CD14-positive monocyte (primary cell): ENCODE measurements around the gene SYS1. TPM values are rescaled to one million over a fixed set of nuclear protein-coding genes. Genes with fewer than 3 reads are reported as not detected.

Experiments
- DNase-seq, 3 donors: peaks; one replicate each; pipeline ENCODE4 v3.0.0-alpha.2; 2011 to 2022
- H2AFZ ChIP-seq: 2 replicates; pipeline ENCODE4 v1.6.0; 2012; ENCODE audit warnings: mild to moderate bottlenecking, low read depth, low read length, inconsistent platforms; ENCODE audit not compliant: insufficient read depth, poor library complexity, severe bottlenecking
- H3K27ac ChIP-seq, 2 donors: 1 replicate in 1 of 2; 2 replicates in 1 of 2; pipeline ENCODE4 v1.5.1; 2012 to 2013; ENCODE audit warnings: low read length in 2 of 2, control low read depth in 1 of 2, inconsistent platforms in 1 of 2, low read depth in 1 of 2, mild to moderate bottlenecking in 1 of 2
- H3K27me3 ChIP-seq, 2 donors: one replicate each; pipeline versions ENCODE4 v1.6.0 to v1.6.1; 2011 to 2013; ENCODE audit warnings: low read length in 2 of 2; ENCODE audit not compliant: control insufficient read depth in 2 of 2, insufficient read depth in 2 of 2
- H3K36me3 ChIP-seq, 2 donors: replicated peaks in 1 of 2; 1 replicate in 1 of 2; 2 replicates in 1 of 2; pipeline versions ENCODE4 v1.5.1 to v1.6.1; 2012 to 2013; ENCODE audit warnings: low read length in 2 of 2, control low read depth in 1 of 2, inconsistent platforms in 1 of 2, mild to moderate bottlenecking in 1 of 2; ENCODE audit not compliant: insufficient read depth in 2 of 2, control insufficient read depth in 1 of 2
- H3K4me1 ChIP-seq, 2 donors: 1 replicate in 1 of 2; 2 replicates in 1 of 2; pipeline versions ENCODE4 v1.5.1 to v1.6.1; 2012 to 2013; ENCODE audit warnings: low read length in 2 of 2, control low read depth in 1 of 2, inconsistent platforms in 1 of 2, mild to moderate bottlenecking in 1 of 2, moderate library complexity in 1 of 2; ENCODE audit not compliant: insufficient read depth in 2 of 2, control insufficient read depth in 1 of 2
- H3K4me2 ChIP-seq: replicated peaks from 2 replicates; pipeline ENCODE3; 2012; ENCODE audit warnings: low read length, moderate library complexity, mild to moderate bottlenecking; ENCODE audit not compliant: poor library complexity, severe bottlenecking; ENCODE audit errors: extremely low read depth
- H3K4me3 ChIP-seq, 3 experiments: fragments of 200-600 bp in 1 of 3; sonication (generic) in 1 of 3; replicated peaks in 1 of 3; 1 replicate in 2 of 3; 2 replicates in 1 of 3; pipeline ENCODE4 v1.5.1; 2011 to 2013; ENCODE audit warnings: low read length in 3 of 3, mild to moderate bottlenecking in 3 of 3, control low read depth in 2 of 3, low read depth in 2 of 3, inconsistent platforms in 1 of 3, moderate library complexity in 1 of 3
- H3K79me2 ChIP-seq: 2 replicates; pipeline ENCODE4 v1.6.0; 2012; ENCODE audit warnings: mild to moderate bottlenecking, control low read depth, inconsistent platforms, low read length, moderate library complexity; ENCODE audit not compliant: insufficient read depth
- H3K9ac ChIP-seq: 2 replicates; pipeline ENCODE4 v1.6.0; 2017; ENCODE audit warnings: low read length, mild to moderate bottlenecking; ENCODE audit not compliant: insufficient read depth, poor library complexity, severe bottlenecking
- H3K9me3 ChIP-seq, 2 donors: replicated peaks in 1 of 2; 1 replicate in 1 of 2; 2 replicates in 1 of 2; pipeline versions ENCODE4 v1.5.1 to v1.6.1; 2012 to 2013; ENCODE audit warnings: low read length in 2 of 2, control low read depth in 1 of 2; ENCODE audit not compliant: control insufficient read depth in 1 of 2, insufficient read depth in 1 of 2
- H4K20me1 ChIP-seq: 2 replicates; pipeline ENCODE4 v1.6.0; 2012; ENCODE audit warnings: mild to moderate bottlenecking, low read length, control low read depth, moderate library complexity; ENCODE audit not compliant: insufficient read depth
- H3K27ac Mint-ChIP-seq, 7 donors: one replicate each; pipeline ENCODE4 v1.8.0; 2020; ENCODE audit warnings: mild to moderate bottlenecking in 7 of 7, mixed read lengths in 7 of 7, moderate library complexity in 6 of 7, inconsistent platforms in 2 of 7
- H3K27me3 Mint-ChIP-seq, 3 donors: one replicate each; pipeline ENCODE4 v1.8.0; 2021 to 2022; ENCODE audit warnings: low read depth in 3 of 3, mild to moderate bottlenecking in 3 of 3, mixed read lengths in 3 of 3, moderate library complexity in 3 of 3, inconsistent platforms in 1 of 3
- H3K36me3 Mint-ChIP-seq, 2 donors: one replicate each; pipeline ENCODE4 v1.8.0; 2020; ENCODE audit warnings: mixed read lengths in 2 of 2, inconsistent platforms in 1 of 2, mild to moderate bottlenecking in 1 of 2
- H3K4me1 Mint-ChIP-seq: one replicate; pipeline ENCODE4 v1.8.0; 2020; ENCODE audit warnings: mild to moderate bottlenecking, mixed read lengths
- H3K4me3 Mint-ChIP-seq, 2 donors: one replicate each; pipeline ENCODE4 v1.8.0; 2020; ENCODE audit warnings: mild to moderate bottlenecking in 2 of 2, mixed read lengths in 2 of 2, moderate library complexity in 1 of 2
- H3K9me3 Mint-ChIP-seq, 7 donors: one replicate each; pipeline ENCODE4 v1.8.0; 2020 to 2022; ENCODE audit warnings: mixed read lengths in 7 of 7, mild to moderate bottlenecking in 6 of 7, moderate library complexity in 6 of 7, inconsistent platforms in 2 of 7
- WGBS: methylation state at CpG from one replicate; pipeline ENCODE4 v1.1.5; 2013; ENCODE audit warnings: missing lambda C conversion rate; ENCODE audit not compliant: insufficient coverage; 5-methylcytosine and 5-hydroxymethylcytosine counted together
- intact Hi-C, 2 donors: fragments of 100-400 bp; cut with micrococcal nuclease; formaldehyde crosslinking; loops; one replicate each; pipeline versions ENCODE4 v1.15.0 to v1.15.1; 2023
- polyA plus RNA-seq, 3 donors: library from polyadenylated mRNA; depleted of rRNA in 1 of 3; unstranded in 2 of 3; stranded (reverse) in 1 of 3; fragments of 300-500 nt in 2 of 3; fragments of >200 nt in 1 of 3; fragmentation: Illumina TruSeq in 2 of 3; gene quantifications; 1 replicate in 2 of 3; 2 replicates in 1 of 3; pipeline ENCODE4 v1.2.3, GENCODE V29; 2012 to 2021
- TF ChIP-seq, protein P1 (sequence below): fragments of 200-600 bp; IDR thresholded peaks from one replicate; pipeline ENCODE4 v1.8.0; 2022; ENCODE audit warnings: antibody characterized with exemption, mild to moderate bottlenecking

Gene SYS1
- polyA plus RNA-seq, 3 donors: 16.8 to 23.1 (median 22.1) TPM

DNA sequence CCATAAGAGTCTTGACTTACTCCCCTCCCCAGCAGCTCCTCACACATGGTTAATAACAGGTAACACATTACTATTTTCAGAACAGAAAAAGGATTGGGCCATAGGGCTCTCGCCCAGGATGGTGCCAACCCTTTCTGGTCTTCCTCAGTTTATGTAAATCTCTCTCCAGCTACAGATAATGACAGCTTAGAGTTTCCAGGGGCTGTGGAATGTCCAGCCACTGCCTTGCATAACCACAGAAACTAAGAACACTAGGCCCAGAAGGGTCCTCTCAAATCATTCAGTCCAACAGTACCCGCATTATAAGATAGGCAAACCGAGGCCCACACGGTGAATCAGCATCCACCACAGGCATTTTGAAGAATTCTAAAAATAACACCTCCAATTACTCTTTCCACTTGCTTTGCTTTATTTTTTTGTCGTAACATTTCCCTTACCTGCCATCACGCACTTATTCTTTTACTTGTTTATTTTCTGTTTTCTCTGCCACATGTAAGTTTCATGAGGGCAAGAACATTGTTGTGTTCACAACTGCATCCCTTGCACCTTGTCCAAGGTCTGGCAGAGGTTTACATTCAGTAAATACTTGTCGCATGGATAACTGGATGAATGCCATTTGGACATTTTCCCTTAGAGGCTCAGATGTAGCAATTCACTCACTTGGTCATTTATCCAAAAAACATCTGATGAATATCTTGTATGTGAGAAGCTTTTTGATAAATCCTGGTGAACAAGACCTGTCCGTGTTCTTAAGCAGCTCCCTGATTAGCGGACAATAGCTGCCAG is 8.3 kb upstream of the SYS1 start:
- Histone ChIP-seq H3K79me2 (no peaks in the 10 kb centered on the region), H3K4me2 (no peak overlapping the region), H2AFZ (no peak overlapping the region), H3K27ac (no peak overlapping the region), H3K36me3 (no peaks in the 10 kb centered on the region), H3K4me3 (no peak overlapping the region), H3K4me1 (peaks cover 16 to 22% of the 10 kb centered on the region in 2 donors), H3K27me3 (no peaks in the 10 kb centered on the region), H4K20me1 (no peaks in the 10 kb centered on the region), H3K9ac (no peak overlapping the region), H3K9me3 (no peaks in the 10 kb centered on the region)
- no peak overlapping the region for H3K4me3 Mint-ChIP-seq
- no peak overlapping the region for H3K27ac Mint-ChIP-seq
- no peak for DNase-seq
- H3K27me3 Mint-ChIP-seq: peaks cover 2% of the 10 kb centered on the region in 3 donors
- intact Hi-C loops: no loop called here
- H3K36me3 Mint-ChIP-seq: no peaks in the 10 kb centered on the region
- TF ChIP-seq, protein P1, sequence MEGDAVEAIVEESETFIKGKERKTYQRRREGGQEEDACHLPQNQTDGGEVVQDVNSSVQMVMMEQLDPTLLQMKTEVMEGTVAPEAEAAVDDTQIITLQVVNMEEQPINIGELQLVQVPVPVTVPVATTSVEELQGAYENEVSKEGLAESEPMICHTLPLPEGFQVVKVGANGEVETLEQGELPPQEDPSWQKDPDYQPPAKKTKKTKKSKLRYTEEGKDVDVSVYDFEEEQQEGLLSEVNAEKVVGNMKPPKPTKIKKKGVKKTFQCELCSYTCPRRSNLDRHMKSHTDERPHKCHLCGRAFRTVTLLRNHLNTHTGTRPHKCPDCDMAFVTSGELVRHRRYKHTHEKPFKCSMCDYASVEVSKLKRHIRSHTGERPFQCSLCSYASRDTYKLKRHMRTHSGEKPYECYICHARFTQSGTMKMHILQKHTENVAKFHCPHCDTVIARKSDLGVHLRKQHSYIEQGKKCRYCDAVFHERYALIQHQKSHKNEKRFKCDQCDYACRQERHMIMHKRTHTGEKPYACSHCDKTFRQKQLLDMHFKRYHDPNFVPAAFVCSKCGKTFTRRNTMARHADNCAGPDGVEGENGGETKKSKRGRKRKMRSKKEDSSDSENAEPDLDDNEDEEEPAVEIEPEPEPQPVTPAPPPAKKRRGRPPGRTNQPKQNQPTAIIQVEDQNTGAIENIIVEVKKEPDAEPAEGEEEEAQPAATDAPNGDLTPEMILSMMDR: no peak
- WGBS: 100% methylated on average over 6 of the region's 9 CpGs
- H3K4me1 Mint-ChIP-seq: peaks cover 25% of the 10 kb centered on the region
- H3K9me3 Mint-ChIP-seq: no peaks in the 10 kb centered on the region

DNA sequence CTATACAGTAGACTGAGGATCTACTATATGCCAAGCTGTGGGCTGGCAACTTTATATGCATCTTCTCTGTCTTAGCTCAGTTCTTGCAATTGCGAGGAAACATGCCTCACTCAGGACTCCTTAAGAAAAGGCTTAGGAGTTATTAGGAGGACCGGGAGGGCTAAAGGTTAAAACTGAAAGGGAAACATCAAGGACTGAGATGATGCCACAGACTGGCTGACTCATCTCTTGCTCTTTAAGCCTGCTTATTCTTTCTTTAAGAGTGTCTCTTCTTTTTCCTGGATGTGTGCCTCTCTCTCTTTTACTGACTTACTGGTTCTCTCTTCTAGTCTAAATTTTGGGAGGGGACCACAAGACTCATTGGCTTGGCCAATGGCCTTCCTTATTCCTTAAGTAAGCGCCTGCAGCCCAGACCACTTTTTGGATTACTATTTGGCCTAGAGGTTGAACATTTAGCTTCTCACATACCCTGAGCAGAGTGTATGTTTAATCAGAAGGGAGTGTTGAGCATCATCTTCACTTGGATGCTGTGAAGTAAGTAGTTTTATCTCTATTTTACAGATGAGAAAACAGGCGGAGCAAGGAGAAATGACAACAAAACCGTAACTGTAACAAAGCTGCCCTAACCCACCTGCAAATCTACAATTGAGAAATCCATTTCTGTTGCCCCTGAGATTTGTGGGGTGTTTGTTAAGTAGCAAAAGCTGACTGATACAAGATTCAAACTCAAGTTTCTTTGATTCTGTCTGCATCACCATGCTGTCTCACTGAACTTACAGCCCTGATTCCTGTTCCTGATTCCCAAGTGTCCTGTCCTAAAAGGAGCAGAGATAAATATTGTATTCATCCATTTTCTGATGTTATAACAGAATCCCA is 7.5 kb upstream of the SYS1 start:
- Histone ChIP-seq H3K9me3 (no peaks in the 10 kb centered on the region), H3K79me2 (no peaks in the 10 kb centered on the region), H4K20me1 (no peaks in the 10 kb centered on the region), H2AFZ (no peak overlapping the region), H3K27ac (no peak overlapping the region), H3K36me3 (no peaks in the 10 kb centered on the region), H3K4me3 (no peak overlapping the region), H3K4me2 (no peak overlapping the region), H3K27me3 (no peaks in the 10 kb centered on the region), H3K4me1 (peaks cover 16 to 27% of the 10 kb centered on the region in 2 donors), H3K9ac (no peak overlapping the region)
- TF ChIP-seq, protein P1: no peak
- Mint-ChIP-seq H3K27me3 (peaks cover 0 to 2% (median 2%) of the 10 kb centered on the region in 3 donors), H3K4me3 (no peak overlapping the region), H3K9me3 (no peaks in the 10 kb centered on the region), H3K27ac (peak overlapping the region in 1 of 7 donors; percentile 58), H3K4me1 (peaks cover 25% of the 10 kb centered on the region), H3K36me3 (no peaks in the 10 kb centered on the region)
- DNase-seq: peak in 1 of 3 donors; percentile 30
- intact Hi-C loops: no loop called here
- no CpG with 5 or more reads among the region's 5 CpGs for WGBS
